Measurements from ENCODE around the gene TBC1D9B. TPM values are rescaled to one million over a fixed set of nuclear protein-coding genes. Genes with fewer than 3 reads are reported as not detected.
"Not testable (repeated sequence)": the region's sequence is repeated elsewhere in the genome, so short reads cannot be mapped to it uniquely, and the experiment has no call there.

Gene TBC1D9B
- total and polyA plus RNA-seq, 2 experiments from 2014 or later: 55.7 to 78.8 TPM

- H4K20me1 ChIP-seq (ENCODE audit: insufficient read depth): no peaks in the 10 kb centered on the region
- in situ Hi-C loops (cut with MboI): no loop called here
These were observed 70.4 kb downstream of the TBC1D9B start for GRCh38 chr5:179837076-179838011.

DNA sequence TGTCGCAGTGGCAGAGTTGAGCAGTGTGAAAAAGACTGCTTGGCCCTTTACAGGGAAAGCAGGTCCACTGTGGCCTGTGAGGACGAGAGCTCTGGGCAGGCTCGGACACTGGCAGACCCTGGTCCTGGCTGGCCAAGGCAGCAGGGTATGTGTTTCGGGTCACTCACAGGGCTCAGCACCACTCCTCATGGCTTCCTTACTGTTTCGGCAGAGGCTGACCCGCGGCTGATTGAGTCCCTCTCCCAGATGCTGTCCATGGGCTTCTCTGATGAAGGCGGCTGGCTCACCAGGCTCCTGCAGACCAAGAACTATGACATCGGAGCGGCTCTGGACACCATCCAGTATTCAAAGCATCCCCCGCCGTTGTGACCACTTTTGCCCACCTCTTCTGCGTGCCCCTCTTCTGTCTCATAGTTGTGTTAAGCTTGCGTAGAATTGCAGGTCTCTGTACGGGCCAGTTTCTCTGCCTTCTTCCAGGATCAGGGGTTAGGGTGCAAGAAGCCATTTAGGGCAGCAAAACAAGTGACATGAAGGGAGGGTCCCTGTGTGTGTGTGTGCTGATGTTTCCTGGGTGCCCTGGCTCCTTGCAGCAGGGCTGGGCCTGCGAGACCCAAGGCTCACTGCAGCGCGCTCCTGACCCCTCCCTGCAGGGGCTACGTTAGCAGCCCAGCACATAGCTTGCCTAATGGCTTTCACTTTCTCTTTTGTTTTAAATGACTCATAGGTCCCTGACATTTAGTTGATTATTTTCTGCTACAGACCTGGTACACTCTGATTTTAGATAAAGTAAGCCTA is 71.3 kb downstream of the TBC1D9B start:
- Histone ChIP-seq H3K4me1 (ENCODE audit: insufficient read depth) (no peaks in the 10 kb centered on the region), H3K79me2 (ENCODE audit: insufficient read depth) (peaks cover 9% of the 10 kb centered on the region; the same call in 1 of the 2 replicates), H3K36me3 (ENCODE audit: low read depth) (peaks cover 42% of the 10 kb centered on the region), H3K9me3 (ENCODE audit: low read depth) (no peaks in the 10 kb centered on the region), H4K20me1 (ENCODE audit: insufficient read depth) (no peaks in the 10 kb centered on the region), H2AFZ (no peak overlapping the region), H3K9ac (no peak overlapping the region), H3K4me2 (ENCODE audit: unreplicated experiment) (no peak overlapping the region), H3K27ac (0 out of 2 replicates have a peak overlapping the region, but pooled peaks have one; percentile 24), H3F3A (ENCODE audit: insufficient read depth) (peaks cover 32% of the 10 kb centered on the region), H3K27me3 (replicated peaks; ENCODE audit: insufficient read depth) (no peaks in the 10 kb centered on the region), H3K9me2 (ENCODE audit: insufficient read depth) (no peaks in the 10 kb centered on the region), H3K4me3 (no peak overlapping the region)
- TF ChIP-seq EZH2phosphoT487 (IDR thresholded peaks at IDR 0.05; ENCODE audit: insufficient read depth, low read depth): no peak
- TF ChIP-seq EZH2 (IDR thresholded peaks at IDR 0.05; ENCODE audit: insufficient read depth, poor library complexity, severe bottlenecking): no peak
- peak; percentile 47 for DNase-seq
- whole genome bisulfite sequencing, 2 experiments (ENCODE audit: low coverage in 1 of 2, low lambda C conversion rate in 2 of 2, missing lambda C conversion rate in 2 of 2): 98% methylated on average over 19 of the region's 19 CpGs
- in situ Hi-C loops (cut with MboI): no loop called here

More at GRCh38 chr5:179837076-179838011, 70.4 kb downstream of the TBC1D9B start:
- no peak overlapping the region for H3K4me3 ChIP-seq
- DNase-seq: no peak
- 85% methylated on average over 15 of the region's 15 CpGs for WGBS, 2 experiments (ENCODE audit: low coverage in 1 of 2, low lambda C conversion rate in 2 of 2, missing lambda C conversion rate in 2 of 2)
- no peak overlapping the region for H2AFZ ChIP-seq
- H3K9ac ChIP-seq: no peak overlapping the region
- H3K36me3 ChIP-seq (ENCODE audit: low read depth): peaks cover 42% of the 10 kb centered on the region
- H3K27me3 ChIP-seq (replicated peaks; ENCODE audit: insufficient read depth): no peaks in the 10 kb centered on the region
- H3K9me3 ChIP-seq (ENCODE audit: low read depth): no peaks in the 10 kb centered on the region
- TF ChIP-seq EZH2 (IDR thresholded peaks at IDR 0.05; ENCODE audit: insufficient read depth, poor library complexity, severe bottlenecking) (no peak), EZH2phosphoT487 (IDR thresholded peaks at IDR 0.05; ENCODE audit: insufficient read depth, low read depth) (no peak)
- H3K4me2 ChIP-seq (ENCODE audit: unreplicated experiment): no peak overlapping the region
- H3F3A ChIP-seq (ENCODE audit: insufficient read depth): peaks cover 32% of the 10 kb centered on the region
- H3K79me2 ChIP-seq (ENCODE audit: insufficient read depth): 0 out of 2 replicates have a peak, but pooled peaks cover 9% of the 10 kb centered on the region
- no peaks in the 10 kb centered on the region for H3K4me1 ChIP-seq (ENCODE audit: insufficient read depth)
- no peaks in the 10 kb centered on the region for H3K9me2 ChIP-seq (ENCODE audit: insufficient read depth)
- 0 out of 2 replicates have a peak overlapping the region, but pooled peaks have one; percentile 24 for H3K27ac ChIP-seq

- H3K9me3 ChIP-seq (ENCODE audit: low read depth); H3K27ac ChIP-seq; DNase-seq; in situ Hi-C loops (cut with MboI); H3K4me3 ChIP-seq; H3K4me1 ChIP-seq (ENCODE audit: insufficient read depth); H2AFZ ChIP-seq; H3K9me2 ChIP-seq (ENCODE audit: insufficient read depth); H3K4me2 ChIP-seq (ENCODE audit: unreplicated experiment); H3K27me3 ChIP-seq (replicated peaks; ENCODE audit: insufficient read depth); H4K20me1 ChIP-seq (ENCODE audit: insufficient read depth); H3K9ac ChIP-seq: not testable (repeated sequence)
- Histone ChIP-seq H3K36me3 (ENCODE audit: low read depth) (peaks cover 55% of the 10 kb centered on the region), H3F3A (ENCODE audit: insufficient read depth) (peaks cover 40% of the 10 kb centered on the region), H3K79me2 (ENCODE audit: insufficient read depth) (peaks cover 19% of the 10 kb centered on the region)
- 90 to 93% methylated on average over 5 to 28 of the region's 28 CpGs for WGBS, 2 experiments (ENCODE audit: low coverage in 1 of 2, low lambda C conversion rate in 2 of 2, missing lambda C conversion rate in 2 of 2)
These were observed 72.8 kb downstream of the TBC1D9B start for GRCh38 chr5:179834871-179835270.

- no peak overlapping the region for H3K4me2 ChIP-seq (ENCODE audit: unreplicated experiment)
- no peaks in the 10 kb centered on the region for H3K9me3 ChIP-seq (ENCODE audit: low read depth)
- H3K9me2 ChIP-seq (ENCODE audit: insufficient read depth): no peaks in the 10 kb centered on the region
- DNase-seq: no peak
- no peaks in the 10 kb centered on the region for H3K4me1 ChIP-seq (ENCODE audit: insufficient read depth)
- H3K79me2 ChIP-seq (ENCODE audit: insufficient read depth): peaks cover 27% of the 10 kb centered on the region
- TF ChIP-seq EZH2 (IDR thresholded peaks at IDR 0.05; ENCODE audit: insufficient read depth, poor library complexity, severe bottlenecking) (no peak), EZH2phosphoT487 (IDR thresholded peaks at IDR 0.05; ENCODE audit: insufficient read depth, low read depth) (no peak)
- no peak overlapping the region for H3K4me3 ChIP-seq
- in situ Hi-C loops (cut with MboI): no loop called here
- no peak overlapping the region for H3K27ac ChIP-seq
- no peak overlapping the region for H3K9ac ChIP-seq
- H3K36me3 ChIP-seq (ENCODE audit: low read depth): peaks cover 62% of the 10 kb centered on the region
- peaks cover 47% of the 10 kb centered on the region for H3F3A ChIP-seq (ENCODE audit: insufficient read depth)
- 77 to 80% methylated on average over 8 of the region's 8 CpGs for WGBS, 2 experiments (ENCODE audit: low coverage in 1 of 2, low lambda C conversion rate in 2 of 2, missing lambda C conversion rate in 2 of 2)
- H2AFZ ChIP-seq: no peak overlapping the region
- no peaks in the 10 kb centered on the region for H4K20me1 ChIP-seq (ENCODE audit: insufficient read depth)
- H3K27me3 ChIP-seq (replicated peaks; ENCODE audit: insufficient read depth): no peaks in the 10 kb centered on the region
These were observed 73.6 kb downstream of the TBC1D9B start for GRCh38 chr5:179834120-179834519.
